Sigmoid colon (tissue), 7 donors: ENCODE results near the gene JMJD1C. TPM values are rescaled to one million over a fixed set of nuclear protein-coding genes. Genes with fewer than 3 reads are reported as not detected.

Source experiments
- DNase-seq: peaks from one replicate; pipeline ENCODE4 v3.0.0-alpha.2; 2019
- H3K27ac ChIP-seq, 4 donors: fragments of 200-600 bp; sonication (generic); one replicate each; pipeline ENCODE4 v1.5.1; 2016 to 2019; ENCODE audit warnings: mild to moderate bottlenecking in 1 of 4
- H3K27me3 ChIP-seq, 3 donors: fragments of 200-600 bp; sonication (generic); one replicate each; pipeline ENCODE4 v1.5.1; 2019; ENCODE audit warnings: mild to moderate bottlenecking in 1 of 3
- H3K36me3 ChIP-seq, 4 donors: fragments of 200-600 bp; sonication (generic); one replicate each; pipeline ENCODE4 v1.5.1; 2016 to 2019
- H3K4me1 ChIP-seq, 4 donors: fragments of 200-600 bp; sonication (generic); one replicate each; pipeline ENCODE4 v1.5.1; 2017 to 2019
- H3K4me3 ChIP-seq, 4 donors: fragments of 200-600 bp; sonication (generic); one replicate each; pipeline ENCODE4 v1.5.1; 2017 to 2019; ENCODE audit warnings: mild to moderate bottlenecking in 2 of 4, moderate library complexity in 1 of 4
- H3K9me3 ChIP-seq, 4 donors: fragments of 200-600 bp in 3 of 4; sonication (generic) in 3 of 4; one replicate each; pipeline versions ENCODE4 v1.5.1 to v1.6.1; 2013 to 2019
- EP300 ChIP-seq, 4 donors: sonication (generic); formaldehyde crosslinking; IDR thresholded peaks; one replicate each; pipeline ENCODE4 v1.6.1; 2017; ENCODE audit warnings: antibody characterized with exemption in 4 of 4
- POLR2A ChIP-seq, 2 donors: fragments of 450-650 bp; IDR thresholded peaks; one replicate each; pipeline ENCODE4 v1.6.1; 2016; ENCODE audit warnings: antibody characterized with exemption in 2 of 2, mild to moderate bottlenecking in 2 of 2, moderate library complexity in 2 of 2
- POLR2AphosphoS5 ChIP-seq, 4 donors: sonication (generic); formaldehyde crosslinking; IDR thresholded peaks; one replicate each; pipeline ENCODE4 v1.6.1; 2017; ENCODE audit warnings: antibody characterized with exemption in 4 of 4
- WGBS, 2 donors: extraction: QIAGEN DNeasy Blood & Tissue Kit; methylation state at CpG; one replicate each; pipeline ENCODE4 v1.1.7; 2013; 5-methylcytosine and 5-hydroxymethylcytosine counted together
- intact Hi-C: fragments of 100-400 bp; cut with DNase I; formaldehyde crosslinking; loops from one replicate; pipeline ENCODE4 v1.15.1; 2023
- polyA plus RNA-seq, 3 donors: library from polyadenylated mRNA; stranded (reverse); fragments of 200-250 nt; gene quantifications; one replicate each; pipeline ENCODE4 v1.2.3, GENCODE V29; 2013
- total RNA-seq, 4 donors: library from RNA; depleted of rRNA; stranded (reverse); fragments of >200 nt; gene quantifications; one replicate each; pipeline ENCODE4 v1.1.0, GENCODE V29; 2016
- TF ChIP-seq, protein P1 (sequence below), 4 experiments: fragments of 450-650 bp in 3 of 4; fragments of 200-600 bp in 1 of 4; IDR thresholded peaks; one replicate each; pipeline ENCODE4 v1.5.1; 2016 to 2019; ENCODE audit warnings: antibody characterized with exemption in 4 of 4, mild to moderate bottlenecking in 3 of 4, moderate library complexity in 2 of 4
- donor health status: healthy with polysubstance abuse.
- donor health status: Bipolar disorder and iron deficiency.
- donor health status: healthy.

The JMJD1C gene
- total and polyA plus RNA-seq, 7 donors = 13.2 to 134 (median 94.2) TPM

DNA sequence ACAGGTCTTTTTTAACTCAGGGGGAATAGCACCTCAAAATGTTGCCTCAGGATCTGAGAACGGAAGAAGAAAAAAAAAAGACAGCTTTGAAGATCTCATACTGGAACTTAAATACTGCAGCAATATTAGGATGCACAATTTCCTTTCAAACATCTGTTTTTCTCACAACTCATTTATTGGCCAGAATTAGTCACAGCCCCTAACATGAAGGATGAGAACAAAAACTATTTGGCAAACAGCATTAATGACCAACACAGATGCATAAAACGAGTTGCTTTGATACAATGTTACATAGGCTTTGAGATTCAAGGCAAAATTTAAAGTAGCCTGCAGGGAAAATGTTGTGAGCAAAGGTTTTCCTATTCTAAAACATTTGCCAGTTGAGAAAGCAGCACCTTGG, 36.5 kb downstream of the JMJD1C start:
- peak overlapping the region in 2 of 4 donors; percentile 0 to 17 for H3K27ac ChIP-seq

DNA sequence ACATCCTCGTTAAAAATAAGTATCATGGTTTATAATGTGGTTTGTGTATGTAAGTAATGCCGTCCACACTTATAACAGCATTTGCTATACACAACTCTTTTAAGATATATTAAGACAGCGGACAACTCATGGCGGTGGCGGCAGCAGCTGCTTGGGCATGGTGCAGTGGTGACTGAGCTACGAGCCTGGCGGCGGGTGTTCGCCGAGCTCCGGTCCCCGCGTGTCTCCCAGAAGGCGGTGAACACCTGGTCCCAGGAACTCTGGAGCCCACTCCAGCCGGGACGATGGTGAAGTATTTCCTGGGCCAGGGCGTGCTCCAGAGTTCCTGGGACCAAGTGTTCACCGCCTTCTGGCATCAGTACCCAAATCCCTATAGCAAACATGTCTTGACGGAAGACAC, 38.8 kb downstream of the JMJD1C start:
- DNase-seq = no peak
- no peak overlapping the region for H3K27ac ChIP-seq
- H3K9me3 ChIP-seq = no peaks in the 10 kb centered on the region
- 96 to 98% methylated on average over 19 of the region's 19 CpGs for WGBS, 2 donors
- peaks cover 0 to 41% (median 27%) of the 10 kb centered on the region in 4 donors for H3K4me1 ChIP-seq
- no peaks in the 10 kb centered on the region for H3K27me3 ChIP-seq
- intact Hi-C loops = no loop called here
- no peak overlapping the region for H3K4me3 ChIP-seq
- no peaks in the 10 kb centered on the region for H3K36me3 ChIP-seq
- TF ChIP-seq POLR2AphosphoS5 (IDR thresholded peaks at IDR 0.05) = no peak
- TF ChIP-seq, protein P1, sequence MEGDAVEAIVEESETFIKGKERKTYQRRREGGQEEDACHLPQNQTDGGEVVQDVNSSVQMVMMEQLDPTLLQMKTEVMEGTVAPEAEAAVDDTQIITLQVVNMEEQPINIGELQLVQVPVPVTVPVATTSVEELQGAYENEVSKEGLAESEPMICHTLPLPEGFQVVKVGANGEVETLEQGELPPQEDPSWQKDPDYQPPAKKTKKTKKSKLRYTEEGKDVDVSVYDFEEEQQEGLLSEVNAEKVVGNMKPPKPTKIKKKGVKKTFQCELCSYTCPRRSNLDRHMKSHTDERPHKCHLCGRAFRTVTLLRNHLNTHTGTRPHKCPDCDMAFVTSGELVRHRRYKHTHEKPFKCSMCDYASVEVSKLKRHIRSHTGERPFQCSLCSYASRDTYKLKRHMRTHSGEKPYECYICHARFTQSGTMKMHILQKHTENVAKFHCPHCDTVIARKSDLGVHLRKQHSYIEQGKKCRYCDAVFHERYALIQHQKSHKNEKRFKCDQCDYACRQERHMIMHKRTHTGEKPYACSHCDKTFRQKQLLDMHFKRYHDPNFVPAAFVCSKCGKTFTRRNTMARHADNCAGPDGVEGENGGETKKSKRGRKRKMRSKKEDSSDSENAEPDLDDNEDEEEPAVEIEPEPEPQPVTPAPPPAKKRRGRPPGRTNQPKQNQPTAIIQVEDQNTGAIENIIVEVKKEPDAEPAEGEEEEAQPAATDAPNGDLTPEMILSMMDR (IDR thresholded peaks at IDR 0.05) = no peak
- no peak for TF ChIP-seq POLR2A (IDR thresholded peaks at IDR 0.05)

More for the DNA sequence above, 36.5 kb downstream of the JMJD1C start:
- H3K36me3 ChIP-seq = no peaks in the 10 kb centered on the region
- no peaks in the 10 kb centered on the region for H3K27me3 ChIP-seq
- intact Hi-C loops = no loop called here
- no peak overlapping the region for H3K4me3 ChIP-seq
- peaks cover 0 to 40% (median 24%) of the 10 kb centered on the region in 4 donors for H3K4me1 ChIP-seq
- TF ChIP-seq POLR2A (IDR thresholded peaks at IDR 0.05) = no peak
- no peak for TF ChIP-seq POLR2AphosphoS5 (IDR thresholded peaks at IDR 0.05)
- TF ChIP-seq EP300 (IDR thresholded peaks at IDR 0.05) = no peak
- TF ChIP-seq, protein P1 (IDR thresholded peaks at IDR 0.05) = no peak
- H3K9me3 ChIP-seq = no peaks in the 10 kb centered on the region
- WGBS, 2 donors = 65 to 75% methylated on average over 2 of the region's 2 CpGs
- no peak for DNase-seq

DNA sequence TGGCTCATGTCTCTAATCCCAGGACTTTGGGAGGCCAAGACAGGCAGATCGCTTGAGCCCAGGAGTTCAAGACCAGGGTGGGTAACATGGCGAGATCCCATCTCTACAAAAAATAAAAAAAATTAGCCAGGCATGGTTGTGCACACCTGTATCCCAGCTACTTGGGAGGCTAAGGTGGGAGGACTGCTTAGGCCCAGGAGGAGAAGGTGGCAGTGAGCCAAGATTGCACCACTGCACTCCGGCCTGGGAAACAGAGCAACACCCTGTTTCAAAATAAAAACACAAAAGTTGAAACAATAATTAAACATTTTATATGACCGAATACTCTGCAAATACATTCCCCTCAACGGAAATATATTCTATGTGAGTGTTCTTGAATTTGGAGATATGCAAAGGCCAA, 40.3 kb downstream of the JMJD1C start:
- Histone ChIP-seq H3K9me3 (no peaks in the 10 kb centered on the region), H3K4me3 (no peak overlapping the region), H3K36me3 (no peaks in the 10 kb centered on the region), H3K27ac (no peak overlapping the region), H3K4me1 (peaks cover 0 to 38% (median 28%) of the 10 kb centered on the region in 4 donors), H3K27me3 (no peaks in the 10 kb centered on the region)
- 48 to 82% methylated on average over 5 of the region's 5 CpGs for WGBS, 2 donors
- no peak for DNase-seq
- intact Hi-C loops = no loop called here
- TF ChIP-seq, protein P1 (IDR thresholded peaks at IDR 0.05) = no peak
- no peak for TF ChIP-seq POLR2AphosphoS5 (IDR thresholded peaks at IDR 0.05)
- no peak for TF ChIP-seq POLR2A (IDR thresholded peaks at IDR 0.05)
- no peak for TF ChIP-seq EP300 (IDR thresholded peaks at IDR 0.05)

DNA sequence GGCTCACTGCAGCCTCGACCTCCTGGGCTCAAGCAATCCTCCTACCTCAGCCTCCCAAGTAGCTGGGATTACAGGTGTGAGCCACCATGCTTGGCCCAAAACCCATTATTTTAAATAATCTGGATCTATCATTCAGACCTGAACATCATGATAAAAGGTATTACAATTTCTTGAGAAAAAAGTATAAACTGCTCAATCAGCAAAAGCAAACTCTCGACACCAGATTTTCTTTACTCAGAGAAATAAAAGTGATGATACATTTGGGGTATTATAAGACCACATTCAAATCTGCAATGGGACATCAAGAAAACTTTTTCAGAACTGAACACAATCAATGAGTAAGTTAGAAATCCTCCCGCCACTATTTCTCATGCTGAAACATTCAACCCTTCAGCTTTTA, 41.2 kb downstream of the JMJD1C start:
- TF ChIP-seq POLR2A (IDR thresholded peaks at IDR 0.05) (no peak), EP300 (IDR thresholded peaks at IDR 0.05) (no peak), POLR2AphosphoS5 (IDR thresholded peaks at IDR 0.05) (no peak)
- TF ChIP-seq, protein P1 (IDR thresholded peaks at IDR 0.05) = no peak
- no peaks in the 10 kb centered on the region for H3K27me3 ChIP-seq
- no peak for DNase-seq
- WGBS, 2 donors = 88 to 98% methylated on average over 3 of the region's 3 CpGs
- intact Hi-C loops = no loop called here
- H3K9me3 ChIP-seq = no peaks in the 10 kb centered on the region
- H3K4me3 ChIP-seq = no peak overlapping the region
- H3K27ac ChIP-seq = no peak overlapping the region
- H3K4me1 ChIP-seq = peaks cover 0 to 29% (median 20%) of the 10 kb centered on the region in 4 donors
- H3K36me3 ChIP-seq = no peaks in the 10 kb centered on the region

DNA sequence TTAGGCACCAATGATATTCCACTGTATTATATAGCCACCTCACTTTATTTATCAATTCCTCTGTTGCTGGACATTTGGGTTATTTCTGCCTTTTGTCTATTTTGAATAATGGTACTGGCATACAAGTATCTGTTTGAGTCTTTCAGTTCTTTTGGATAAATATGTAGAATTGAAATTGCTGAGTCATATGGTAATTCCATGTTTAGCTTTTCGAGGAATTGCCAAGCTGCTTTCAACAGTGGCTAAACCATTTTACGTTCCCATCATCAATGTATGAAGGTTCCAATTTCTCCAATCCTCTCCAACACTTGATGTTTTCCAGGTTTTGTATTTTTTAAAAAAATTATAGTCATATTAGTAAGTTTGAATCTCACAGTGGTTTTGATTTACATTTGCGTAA, 42.3 kb downstream of the JMJD1C start:
- intact Hi-C loops = no loop called here
- no peaks in the 10 kb centered on the region for H3K9me3 ChIP-seq
- no peak for DNase-seq
- H3K27me3 ChIP-seq = no peaks in the 10 kb centered on the region
- H3K4me1 ChIP-seq = peaks cover 0 to 21% (median 12%) of the 10 kb centered on the region in 4 donors
- no peak overlapping the region for H3K27ac ChIP-seq
- WGBS, 2 donors = 81 to 92% methylated on average over 3 of the region's 3 CpGs
- no peaks in the 10 kb centered on the region for H3K36me3 ChIP-seq
- TF ChIP-seq POLR2AphosphoS5 (IDR thresholded peaks at IDR 0.05) = no peak
- TF ChIP-seq, protein P1 (IDR thresholded peaks at IDR 0.05) = no peak
- TF ChIP-seq EP300 (IDR thresholded peaks at IDR 0.05) = no peak
- TF ChIP-seq POLR2A (IDR thresholded peaks at IDR 0.05) = no peak
- H3K4me3 ChIP-seq = no peak overlapping the region
